Activated T-cell treated with anti-CD3 and anti-CD28 coated beads, Interleukin-2, amount 50 U/mL, for 1 hour (primary cell): ENCODE results near the gene MEF2C.

Experiments
- DNase-seq: peaks from one replicate; pipeline ENCODE4 v3.0.0-alpha.2; 2020

The MEF2C gene

GRCh38 chr5:88670461-88670860, 212.5 kb downstream of the MEF2C start:
- no peak for DNase-seq

DNA sequence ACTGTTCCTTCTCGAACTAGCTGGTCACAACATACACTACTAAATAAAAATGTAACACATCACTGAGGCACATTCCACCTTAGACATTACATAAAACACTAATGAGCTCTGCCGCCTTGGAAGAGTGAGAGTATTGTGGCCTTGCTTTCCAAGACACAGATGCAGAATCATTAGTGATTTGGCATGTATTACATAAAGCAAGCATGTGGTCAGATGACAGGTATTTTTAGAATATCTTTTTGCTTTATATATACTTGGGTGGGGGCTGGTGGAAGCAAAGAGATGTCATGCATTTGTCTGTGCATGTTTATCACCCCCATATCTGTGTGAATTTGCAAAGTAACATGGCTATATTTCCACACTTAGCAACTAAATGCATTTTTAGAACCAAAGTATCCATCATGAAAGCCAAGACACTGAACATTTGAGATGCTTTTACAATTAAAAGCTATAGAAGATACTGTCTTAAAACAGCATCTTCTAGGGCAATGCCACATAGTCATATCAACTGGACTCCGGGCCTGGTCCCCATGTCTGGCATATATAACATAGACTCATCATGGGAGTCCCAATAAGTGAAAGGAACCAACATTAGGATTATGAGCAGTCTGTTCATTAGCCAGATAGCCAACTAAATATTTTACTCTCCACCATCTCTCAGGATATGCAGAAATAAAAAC, 213.5 kb downstream of the MEF2C start:
- DNase-seq: no peak

DNA sequence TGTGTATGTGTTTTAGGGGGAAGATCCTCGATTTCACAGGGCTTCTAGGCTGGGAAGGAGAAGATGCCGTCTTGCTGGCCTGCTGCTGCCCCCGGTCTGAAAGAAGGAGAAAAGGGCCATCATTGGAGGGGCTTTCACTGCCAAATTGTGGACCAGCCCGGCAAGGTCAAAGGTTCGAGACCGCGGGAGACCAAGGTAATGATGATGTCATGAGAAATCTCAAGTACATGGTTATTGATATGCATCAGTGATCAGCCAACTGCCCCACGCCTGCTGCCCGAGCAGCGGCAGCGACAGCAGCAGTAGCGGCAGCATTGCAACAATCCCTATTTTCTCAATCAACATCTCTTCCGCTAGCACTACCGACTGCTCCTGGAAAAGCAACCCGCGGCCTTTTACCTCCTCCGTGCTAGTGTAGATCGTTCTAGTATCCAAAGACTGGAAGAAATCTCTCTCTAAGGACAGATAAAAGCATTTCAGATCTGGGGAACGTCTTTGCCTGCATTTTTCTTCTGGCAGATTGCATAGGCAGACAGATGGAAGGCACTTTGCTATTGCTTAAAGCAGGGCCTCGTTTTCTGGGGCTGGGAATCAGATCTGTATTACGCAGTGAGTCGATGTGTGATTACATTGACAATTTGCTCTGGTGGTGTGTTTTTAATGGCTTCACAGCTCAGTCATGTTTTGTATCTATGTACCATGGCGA, 215.3 kb downstream of the MEF2C start:
- no peak for DNase-seq
